Measurements from ENCODE around the gene SLC35B2.

Gene SLC35B2, protein sequence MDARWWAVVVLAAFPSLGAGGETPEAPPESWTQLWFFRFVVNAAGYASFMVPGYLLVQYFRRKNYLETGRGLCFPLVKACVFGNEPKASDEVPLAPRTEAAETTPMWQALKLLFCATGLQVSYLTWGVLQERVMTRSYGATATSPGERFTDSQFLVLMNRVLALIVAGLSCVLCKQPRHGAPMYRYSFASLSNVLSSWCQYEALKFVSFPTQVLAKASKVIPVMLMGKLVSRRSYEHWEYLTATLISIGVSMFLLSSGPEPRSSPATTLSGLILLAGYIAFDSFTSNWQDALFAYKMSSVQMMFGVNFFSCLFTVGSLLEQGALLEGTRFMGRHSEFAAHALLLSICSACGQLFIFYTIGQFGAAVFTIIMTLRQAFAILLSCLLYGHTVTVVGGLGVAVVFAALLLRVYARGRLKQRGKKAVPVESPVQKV

DNA sequence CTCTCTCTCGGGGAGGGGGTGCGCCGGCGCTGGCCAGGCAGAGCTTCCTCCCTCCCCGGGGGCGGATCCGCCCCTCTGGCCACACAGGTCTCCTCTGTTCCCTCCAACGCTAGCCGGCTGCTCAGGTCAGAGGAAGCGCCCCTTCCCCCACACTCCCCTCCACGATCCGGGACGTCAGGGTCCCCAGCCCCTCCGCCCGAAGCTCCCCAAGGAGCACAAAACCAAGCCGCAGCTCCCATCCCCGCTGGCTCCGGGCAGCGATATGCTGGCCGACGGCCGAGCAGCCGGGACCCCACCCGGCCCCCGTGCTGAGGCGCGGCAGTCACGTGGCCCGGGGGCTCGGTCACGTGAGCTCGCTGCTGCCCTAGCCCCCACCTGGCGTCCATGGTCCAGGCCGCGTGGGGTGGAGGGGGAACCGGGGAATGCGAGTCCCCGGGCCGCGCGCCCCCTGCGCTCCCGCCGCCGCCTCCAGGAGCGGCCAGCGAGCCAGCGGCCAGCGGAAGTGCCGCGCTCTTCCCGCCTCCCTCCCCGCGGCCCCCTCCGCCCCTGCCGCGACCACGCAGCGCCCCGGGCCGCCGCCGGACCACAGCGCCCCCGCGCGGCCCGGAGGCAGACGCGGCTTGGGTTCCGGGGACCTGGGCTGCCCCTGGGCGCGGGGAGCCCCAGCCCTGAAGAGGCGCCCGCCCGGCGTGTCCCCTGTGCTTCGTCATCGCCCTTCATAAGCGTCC is at the start of gene SLC35B2:
SLC35B2 (minus strand) TSS at position 504 of the 728 bp plus-strand sequence; CDS start at position 386, 118 bp downstream.
- DNase-seq (ENCODE audit: low read depth in 2 of 2): peak; percentile 56 to 60

DNA sequence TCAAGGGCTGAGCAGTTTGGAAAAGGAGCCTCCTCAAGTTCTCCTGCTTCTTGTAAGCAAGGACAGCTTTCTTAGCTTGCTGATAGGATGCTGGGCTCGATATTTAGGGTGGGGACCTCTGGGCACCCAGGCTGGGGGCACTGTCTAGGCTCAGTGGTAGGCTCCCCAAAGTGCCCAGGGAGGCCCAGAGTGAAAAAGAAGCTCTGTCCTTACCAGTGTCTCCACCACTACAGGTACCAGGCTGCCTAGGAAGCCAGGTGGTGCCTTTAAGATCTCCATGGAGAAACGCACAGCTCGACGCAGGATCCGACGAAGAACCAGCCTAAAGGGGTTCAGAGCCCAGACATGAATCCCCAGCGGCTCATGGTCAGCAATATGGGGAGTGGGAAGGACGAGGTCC is 49.4 kb upstream of the SLC35B2 start:
- no peak for DNase-seq (ENCODE audit: low read depth in 2 of 2)

DNA sequence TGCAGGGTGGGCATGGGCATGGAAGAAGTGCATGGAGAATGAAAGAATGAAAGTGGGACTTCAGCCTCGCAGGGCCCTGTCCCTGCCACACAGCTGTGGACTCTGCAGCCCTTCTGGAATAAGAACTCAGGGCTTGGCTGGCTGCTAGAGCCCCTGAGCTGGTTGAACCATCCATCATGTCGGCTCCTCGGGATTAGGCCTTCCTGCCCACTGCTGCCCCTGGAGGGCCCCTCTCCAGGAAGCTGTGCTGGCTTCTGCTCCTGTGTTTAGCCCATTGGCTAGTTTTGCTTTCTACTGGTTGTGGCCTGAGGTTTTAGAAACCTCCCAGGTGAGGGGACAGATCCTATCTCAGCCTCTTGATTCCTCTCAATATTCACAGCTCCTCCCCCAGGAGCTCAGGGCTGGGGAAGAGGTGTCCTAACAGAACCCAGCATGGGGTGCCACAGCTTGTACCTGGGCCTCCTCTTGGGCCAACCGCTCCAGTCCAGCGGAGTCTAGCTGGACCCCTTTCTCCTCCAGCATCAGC is 47.9 kb upstream of the SLC35B2 start:
- DNase-seq (ENCODE audit: low read depth in 2 of 2): no peak

DNA sequence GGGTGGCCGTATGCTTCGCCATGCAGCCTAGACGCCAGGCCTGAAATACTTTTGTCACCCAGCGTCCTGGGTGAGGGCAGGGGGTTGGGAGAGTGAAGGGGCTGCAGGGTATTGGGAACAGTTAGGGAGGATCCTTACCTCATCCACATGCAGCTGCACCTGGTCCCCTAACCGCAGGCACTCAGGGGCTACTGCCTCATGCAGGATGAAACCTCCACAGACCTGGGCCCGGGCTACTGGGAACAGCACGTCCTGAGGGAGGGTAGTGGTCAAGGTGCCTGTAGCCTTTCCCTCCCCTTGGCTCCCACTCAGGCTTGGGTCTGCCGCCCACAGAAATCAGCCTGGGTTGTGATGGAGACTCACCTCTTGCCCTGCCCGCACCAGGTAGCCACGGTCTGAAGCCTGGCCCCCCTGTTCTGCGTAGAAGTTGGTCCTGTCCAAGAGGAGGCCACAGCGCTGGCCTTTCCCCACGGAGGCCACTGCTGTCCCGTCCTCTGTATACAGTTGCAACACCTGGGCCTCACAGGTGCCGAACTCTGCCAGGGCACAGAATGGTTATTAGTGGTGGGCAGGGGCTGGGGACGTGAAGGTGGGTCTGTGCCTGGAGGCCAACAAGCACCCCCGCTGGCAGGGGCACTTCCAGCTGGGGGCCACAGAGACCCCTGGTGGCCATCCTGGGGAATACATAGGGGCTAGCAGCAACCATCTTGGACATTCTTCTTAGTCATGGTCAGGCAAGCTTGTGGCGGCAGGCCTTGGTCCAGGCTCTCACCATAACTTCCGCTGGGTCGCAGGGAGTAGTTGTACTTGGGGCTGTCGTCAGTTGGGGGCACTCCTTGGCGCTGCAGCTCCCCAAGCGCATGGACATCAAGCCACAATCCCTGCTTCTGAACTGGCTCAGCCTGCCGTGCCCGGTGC is 47.2 kb upstream of the SLC35B2 start:
- peak in 1 of 2 donors; percentile 15 for DNase-seq (ENCODE audit: low read depth in 2 of 2)

DNA sequence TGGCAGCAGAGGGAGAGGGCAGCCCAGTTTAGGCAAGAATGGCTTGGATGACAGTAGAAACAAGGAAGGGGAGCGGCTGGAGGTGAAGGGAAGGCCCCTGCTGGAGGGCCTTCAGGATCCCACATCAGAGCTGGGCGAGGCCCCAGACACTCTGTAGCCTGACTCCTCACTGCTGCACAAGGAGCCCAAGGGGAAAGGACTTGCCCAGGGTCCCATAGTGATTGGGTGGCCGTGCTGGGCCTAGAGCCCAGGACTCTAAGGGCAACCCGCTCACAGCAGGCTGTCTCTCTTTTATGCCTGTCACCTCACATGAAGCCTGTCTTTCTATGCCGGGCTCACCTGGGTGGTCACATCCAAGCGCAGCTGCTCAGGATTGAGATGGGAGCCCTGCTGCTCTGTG is 46.5 kb upstream of the SLC35B2 start:
- no peak for DNase-seq (ENCODE audit: low read depth in 2 of 2)

DNA sequence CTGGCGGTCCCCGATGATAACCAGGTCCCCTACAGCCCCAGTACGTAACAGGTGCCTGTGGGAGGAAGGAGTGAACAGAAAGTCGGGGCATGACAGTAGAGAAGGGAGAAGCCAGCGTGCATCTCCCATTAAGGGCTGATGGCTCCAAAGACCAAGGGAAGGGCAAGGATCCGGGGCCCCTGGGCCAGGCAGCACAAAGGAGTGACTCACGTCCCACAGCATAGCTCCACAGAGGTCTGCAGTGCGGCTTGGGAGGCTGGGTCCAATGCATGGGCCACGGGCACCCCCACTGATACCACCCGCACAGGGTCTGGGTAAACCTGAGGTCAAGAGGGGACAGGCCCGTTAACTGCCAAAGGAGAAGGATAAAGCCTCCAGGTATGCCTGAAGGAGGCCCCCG is 45.5 kb upstream of the SLC35B2 start:
- DNase-seq (ENCODE audit: low read depth in 2 of 2): no peak

DNA sequence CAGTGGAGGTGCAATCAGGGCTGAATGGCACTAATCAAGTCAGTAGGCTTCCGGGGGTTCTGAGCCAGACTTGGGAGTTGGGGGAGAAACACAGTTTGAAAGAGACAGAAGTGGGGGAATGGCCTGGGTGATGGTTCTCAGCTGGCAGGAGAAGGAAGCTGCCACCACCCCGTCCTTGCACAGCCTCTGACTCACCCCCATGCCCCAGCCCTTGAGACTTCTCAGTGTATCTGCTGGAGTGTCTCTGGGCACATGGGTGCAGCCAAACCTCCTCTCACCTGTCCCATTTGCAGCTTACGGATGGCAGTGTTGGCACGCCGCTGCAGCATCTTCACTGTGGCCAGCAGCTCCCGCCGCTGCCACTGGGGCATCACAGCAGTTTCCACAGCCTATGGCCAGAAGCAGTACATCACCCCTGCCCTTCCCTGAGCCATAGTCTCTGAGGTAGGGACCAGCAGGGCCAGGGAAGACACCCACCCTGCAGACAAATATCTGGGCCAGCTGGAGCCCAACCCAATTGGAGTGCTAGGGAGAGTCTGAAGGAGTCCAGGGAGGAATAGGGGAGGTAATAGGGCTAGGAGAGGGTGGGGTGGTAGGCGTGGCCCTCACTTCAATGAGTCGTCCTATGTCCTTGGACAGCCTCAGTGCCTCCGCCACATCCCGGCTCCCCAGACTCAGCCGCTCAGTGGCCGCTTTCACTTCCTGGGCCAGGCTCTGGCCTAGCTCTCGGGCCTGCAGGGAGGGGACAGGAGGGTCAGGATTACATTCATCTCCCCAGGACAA is 44.6 kb upstream of the SLC35B2 start:
- no peak for DNase-seq (ENCODE audit: low read depth in 2 of 2)

DNA sequence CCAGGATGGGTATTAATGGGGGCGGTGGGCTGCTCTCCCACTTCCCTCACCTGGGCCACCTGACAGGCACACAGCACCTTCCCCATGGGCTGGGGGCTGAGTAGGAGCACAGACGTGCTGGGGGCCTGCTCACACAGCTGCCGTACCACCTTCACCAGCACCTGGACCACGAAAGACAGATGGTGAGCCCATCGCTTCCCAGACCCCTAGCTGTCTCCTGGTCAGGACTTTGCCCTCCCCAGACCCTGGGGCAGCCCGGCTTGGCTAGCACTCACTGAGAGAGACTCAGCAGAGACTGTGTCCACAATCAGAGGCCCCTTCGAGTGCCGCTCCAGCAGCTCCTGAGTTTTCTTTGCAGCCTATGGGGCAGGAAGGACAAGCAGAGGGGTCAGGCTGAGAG is 43.8 kb upstream of the SLC35B2 start:
- no peak for DNase-seq (ENCODE audit: low read depth in 2 of 2)

DNA sequence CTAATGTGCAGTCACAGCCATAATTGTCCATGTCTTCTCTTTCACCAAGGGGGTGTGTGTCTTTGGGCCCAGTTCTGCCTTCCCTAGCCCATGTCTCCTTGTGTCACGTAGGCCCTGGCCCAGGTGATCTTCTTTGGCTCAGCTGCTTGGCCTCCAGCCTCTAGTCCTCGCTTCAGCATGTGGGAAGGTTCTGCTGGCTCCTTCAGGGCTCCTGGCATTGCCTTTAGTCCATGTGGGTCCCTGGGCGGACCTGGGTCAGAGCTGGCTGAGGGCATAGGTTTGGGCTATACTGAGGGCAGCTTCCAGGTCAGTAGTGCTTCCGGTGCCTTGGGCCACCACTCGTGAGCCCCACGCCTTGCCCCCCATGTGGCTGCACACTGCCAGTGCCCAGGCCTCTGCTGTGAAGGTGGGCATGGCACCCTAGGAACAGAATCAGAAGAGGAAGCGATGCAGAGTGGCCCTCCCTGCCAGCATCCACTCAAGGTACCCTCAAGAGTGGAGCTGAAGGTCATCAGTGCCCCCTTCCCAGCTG is 43.0 kb upstream of the SLC35B2 start:
- no peak for DNase-seq (ENCODE audit: low read depth in 2 of 2)

DNA sequence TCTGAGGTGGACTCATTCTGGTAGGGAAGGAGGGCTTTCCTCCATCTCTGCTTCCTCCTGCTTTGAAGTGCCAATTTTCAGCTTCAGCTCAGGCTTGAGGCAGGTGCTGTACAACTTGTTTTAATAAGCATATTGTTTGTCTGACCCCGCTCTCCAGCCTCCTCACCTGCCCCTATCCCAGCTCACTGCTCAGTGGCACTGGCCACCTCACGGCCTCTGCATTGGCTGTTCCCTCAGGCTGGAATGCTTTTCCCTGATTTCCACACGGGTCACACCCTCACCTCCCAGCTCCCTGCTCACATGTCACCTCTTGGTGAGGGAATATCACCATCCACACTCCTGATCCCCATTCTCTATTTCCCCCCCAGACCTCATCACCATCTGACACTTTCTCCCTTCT is 41.5 kb upstream of the SLC35B2 start:
- DNase-seq (ENCODE audit: low read depth in 2 of 2): no peak

DNA sequence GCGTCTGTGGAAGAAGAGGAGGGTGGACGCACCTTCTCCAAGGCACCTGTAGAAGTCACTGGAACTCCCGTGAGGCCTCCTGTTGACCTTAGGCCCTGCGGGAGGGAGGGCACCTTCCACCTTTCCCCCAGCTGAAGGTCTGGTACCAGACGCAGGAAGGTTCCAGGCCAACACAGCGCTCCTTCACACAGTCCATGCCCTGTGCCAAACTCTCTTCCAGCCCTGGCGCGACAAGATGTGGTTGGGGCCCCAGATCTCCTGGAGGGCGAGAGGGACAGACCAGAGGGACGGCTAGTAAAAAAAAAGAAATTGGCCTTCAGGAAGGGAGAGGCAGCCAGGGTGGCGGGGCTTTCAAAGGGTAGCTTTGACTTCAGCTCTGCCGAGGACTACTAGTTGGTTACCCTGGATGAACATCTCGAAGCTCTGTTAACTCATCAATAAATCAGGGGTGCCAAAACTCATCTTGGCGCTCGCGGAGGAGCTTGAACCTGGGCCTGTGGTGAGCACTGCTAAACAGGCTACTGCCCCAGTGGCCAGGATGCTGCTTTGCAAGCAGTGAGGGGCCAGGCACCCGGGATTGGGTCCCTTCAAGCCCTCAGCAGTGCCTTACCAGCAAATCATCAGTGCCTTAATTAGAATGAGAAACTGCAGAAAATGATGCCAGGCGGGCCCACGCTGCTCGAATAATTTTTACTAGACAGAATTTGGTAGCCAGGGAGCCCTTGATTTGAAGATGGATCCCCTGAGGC is 40.9 kb upstream of the SLC35B2 start:
- no peak for DNase-seq (ENCODE audit: low read depth in 2 of 2)

DNA sequence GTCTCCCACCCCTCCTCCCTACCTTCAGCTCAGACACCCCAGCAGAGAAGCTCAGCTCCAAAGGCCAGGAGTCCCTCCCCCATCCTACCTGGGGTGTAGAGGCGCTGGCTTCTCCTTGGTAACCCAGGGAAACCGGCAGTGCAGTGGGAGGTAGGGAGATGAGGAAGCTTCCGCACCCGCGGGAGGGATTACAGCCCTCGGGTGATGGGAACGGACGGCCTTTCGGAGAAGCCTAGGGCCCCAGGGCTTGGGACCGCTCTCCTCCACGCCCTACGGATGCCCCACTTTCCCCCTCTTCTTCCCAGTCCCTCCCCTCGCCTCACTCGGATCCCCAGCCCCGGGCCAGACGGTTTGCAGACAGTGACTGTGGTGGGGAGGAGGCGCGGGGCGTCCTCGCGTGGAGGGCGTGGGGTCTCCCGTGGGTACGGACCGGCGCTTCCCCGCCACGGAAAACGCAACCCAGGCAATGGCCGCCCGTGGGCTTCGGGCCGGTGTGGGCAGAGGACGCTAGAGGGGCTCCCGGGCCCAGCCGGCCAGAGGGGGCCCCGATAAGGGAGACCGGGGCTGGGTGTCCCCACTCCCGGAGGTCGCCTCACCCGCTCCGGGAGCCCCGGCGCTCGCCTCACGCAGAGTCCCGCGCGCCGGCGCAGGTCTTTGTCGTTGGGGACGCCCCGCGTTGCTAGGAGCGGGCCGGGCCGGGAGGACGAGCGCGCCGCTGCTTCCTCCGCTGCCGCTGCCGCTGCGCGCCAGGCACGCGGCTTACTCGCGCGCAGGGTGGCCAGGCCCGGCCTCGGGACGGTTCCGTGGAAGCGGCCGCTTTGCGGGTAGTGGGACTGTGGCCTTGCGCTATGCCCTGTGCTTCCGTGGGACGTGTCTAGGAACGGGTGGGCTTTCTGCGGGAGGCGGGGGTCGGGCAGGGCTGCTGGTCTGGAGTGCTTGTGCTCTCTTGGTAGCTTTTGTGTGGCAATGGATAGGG is 40.0 kb upstream of the SLC35B2 start:
- DNase-seq (ENCODE audit: low read depth in 2 of 2): peak; percentile 21 to 23

DNA sequence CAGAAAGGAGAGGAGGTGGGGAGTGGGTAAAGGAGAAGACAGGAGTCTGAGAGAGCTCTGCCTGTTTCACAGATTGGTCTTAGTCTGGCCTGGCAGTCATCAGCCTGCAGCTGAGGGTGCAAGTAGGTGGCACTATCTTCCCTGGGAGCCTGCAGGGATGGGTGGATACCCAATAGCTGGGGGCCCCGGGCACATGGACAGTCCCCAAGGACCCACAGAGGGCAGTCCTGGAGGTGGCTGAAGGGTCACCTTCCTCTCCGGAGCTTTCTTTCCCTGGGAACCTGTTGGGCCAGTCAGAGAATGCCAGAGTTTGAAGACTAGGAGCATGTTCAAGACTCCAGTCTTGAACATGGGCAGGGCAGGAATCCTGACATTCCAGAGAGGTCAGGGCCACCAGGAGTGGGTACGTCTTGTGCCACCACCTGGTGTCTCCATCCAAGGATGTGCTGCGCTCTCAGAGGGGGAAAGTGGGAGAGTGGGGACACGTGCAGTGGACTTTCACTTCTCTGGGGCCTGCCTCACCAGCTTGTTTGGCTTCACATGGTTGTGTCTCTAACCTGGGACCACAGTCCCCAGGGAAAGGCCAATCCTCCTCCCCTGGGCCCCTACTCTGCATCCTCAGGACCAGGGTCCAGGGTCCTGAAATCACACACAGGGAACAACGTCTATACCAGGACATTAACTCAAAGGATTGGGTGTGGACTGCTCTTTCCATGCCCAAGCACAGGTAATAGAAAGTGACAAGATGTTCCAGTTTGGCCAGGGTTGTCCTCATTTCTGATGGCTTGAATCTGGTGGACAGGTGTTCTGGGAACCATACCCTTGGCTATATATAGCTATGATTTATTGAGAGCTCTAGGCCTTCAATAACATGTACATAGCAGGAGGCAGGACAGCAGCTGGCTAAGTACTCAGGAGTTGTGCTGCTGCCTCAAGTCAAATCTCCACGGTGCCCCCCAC is 37.8 kb upstream of the SLC35B2 start:
- no peak for DNase-seq (ENCODE audit: low read depth in 2 of 2)

DNA sequence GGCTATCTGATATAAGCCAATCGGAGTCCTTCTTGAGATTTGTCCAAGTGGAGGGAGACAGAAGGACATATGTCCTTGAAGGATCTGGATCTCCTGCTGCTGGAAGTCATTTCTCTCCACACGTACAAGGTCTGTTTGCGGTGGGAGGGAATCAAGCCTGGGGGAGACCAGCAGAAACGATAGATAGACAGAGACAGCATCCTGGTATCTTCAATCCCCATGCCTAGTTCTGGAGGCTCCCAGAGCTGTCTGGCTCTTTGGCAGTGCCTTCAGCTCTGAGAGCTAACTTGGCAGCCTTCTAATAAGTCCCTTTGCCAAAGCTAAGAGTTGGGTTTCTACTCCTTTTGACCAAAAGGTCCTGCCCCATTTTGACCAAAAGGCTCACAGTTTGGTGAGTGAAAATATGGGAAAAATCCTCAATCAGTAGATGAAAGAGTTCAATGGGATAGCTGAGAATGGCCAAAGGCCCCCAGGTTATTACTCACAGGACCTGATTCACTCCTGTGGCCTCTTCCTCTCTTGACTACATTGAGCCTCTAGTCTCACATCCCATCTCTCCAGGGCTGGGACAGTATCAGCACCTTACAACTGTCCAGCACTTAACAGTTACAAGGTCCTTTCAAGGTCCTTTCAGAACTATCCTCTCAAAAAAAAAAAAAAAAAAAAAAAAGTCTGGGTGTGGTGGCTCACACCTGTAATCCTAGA is 35.5 kb upstream of the SLC35B2 start:
- no peak for DNase-seq (ENCODE audit: low read depth in 2 of 2)

DNA sequence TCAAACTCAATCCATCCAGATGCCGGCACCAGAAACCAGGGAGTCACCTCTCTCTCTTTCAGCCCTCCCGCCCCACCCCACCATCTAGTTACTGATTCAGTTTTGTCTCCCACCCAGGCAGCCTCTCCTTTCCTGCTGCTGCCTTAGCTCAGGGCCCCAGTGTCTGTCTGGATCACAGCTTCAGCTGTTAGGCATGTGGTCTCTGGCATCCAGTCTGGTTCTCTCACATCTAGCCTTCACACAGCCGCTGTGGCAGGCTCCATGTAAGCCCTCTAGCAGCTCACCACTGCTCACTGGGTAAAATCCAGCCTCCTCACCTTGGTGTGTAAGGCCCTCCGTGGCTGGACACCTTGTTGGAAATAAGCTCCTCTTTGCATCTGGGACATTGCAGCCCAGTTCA is 34.5 kb upstream of the SLC35B2 start:
- no peak for DNase-seq (ENCODE audit: low read depth in 2 of 2)

DNA sequence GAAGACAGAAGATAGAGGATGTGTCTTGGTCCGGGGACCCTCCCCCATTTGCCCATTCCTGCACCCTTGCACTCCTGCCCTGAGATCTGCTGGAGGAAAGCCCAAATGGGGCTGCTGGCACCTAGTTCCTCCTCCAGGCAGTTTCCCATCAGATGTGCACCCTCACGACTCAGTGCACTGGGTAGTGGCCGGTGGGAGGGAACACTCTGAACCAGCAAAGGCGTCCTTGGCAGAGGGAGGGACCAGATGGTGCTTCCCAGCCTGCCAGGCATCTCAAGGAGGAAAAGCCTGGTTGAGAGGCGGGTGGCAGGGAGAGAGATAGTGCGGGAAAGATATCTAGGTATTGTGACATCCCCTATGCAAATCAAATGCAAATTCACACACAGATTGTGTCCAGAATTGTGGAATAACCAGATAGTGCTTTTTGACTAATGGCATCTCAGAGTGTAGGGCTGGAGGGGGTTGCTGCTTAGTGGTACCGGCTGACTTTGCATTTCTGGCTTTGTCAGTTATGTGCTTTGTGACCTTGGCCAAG is 32.5 kb upstream of the SLC35B2 start:
- DNase-seq (ENCODE audit: low read depth in 2 of 2): no peak

DNA sequence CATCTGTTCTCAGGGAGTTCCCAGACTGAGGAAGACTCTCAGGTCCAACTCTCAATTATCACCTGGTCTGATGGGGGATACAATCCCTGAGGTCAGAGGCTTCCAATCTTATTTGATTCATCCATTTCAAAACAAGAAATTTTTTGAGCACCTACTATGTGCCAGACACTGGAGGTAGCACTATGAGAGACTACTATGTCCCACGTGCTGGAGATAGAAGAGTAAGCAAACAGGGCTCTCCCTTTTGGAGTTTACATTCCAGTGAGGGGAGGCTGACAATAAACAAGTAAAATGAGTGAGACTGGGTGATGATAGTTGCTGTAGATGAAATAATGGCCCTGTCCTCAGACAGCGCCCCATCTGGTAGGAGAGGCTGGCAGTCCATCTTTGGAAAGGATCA is 29.4 kb upstream of the SLC35B2 start:
- no peak for DNase-seq (ENCODE audit: low read depth in 2 of 2)

All from stimulated activated CD8-positive, alpha-beta memory T cell treated with anti-CD3 and anti-CD28 coated beads, Interleukin-15, amount 100 ng/mL, for 48 hours (primary cell).